ENCODE data around the gene EXD1. TPM values are rescaled to one million over a fixed set of nuclear protein-coding genes. Genes with fewer than 3 reads are reported as not detected.
"Not testable (repeated sequence)": the region's sequence is repeated elsewhere in the genome, so short reads cannot be mapped to it uniquely, and the experiment has no call there.

EXD1 gene
- total RNA-seq, 4 donors from 2014 or later = not detected

DNA sequence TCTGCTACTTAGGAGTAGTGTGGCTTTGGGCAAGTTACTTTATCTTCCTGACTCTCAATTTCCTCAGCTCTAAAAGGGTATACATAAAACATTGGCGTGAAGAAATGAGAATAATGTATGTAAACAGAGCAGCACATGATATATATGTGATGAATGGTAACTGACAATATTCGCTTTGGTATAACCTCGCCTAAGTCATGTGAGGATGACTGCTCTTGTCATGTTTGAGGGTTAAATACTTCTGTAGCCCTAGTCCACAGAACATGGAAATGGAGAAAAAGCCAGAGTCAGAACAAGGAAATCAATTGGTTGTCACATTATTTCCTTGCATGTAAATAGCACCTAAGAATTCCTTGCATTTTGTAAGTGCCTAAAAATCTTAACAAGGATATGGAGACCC is 25.5 kb upstream of the EXD1 start:
- 89 to 97% methylated on average over 3 of the region's 3 CpGs for WGBS, 2 donors
- intact Hi-C loops (cut with DNase I) = no loop called here
- TF ChIP-seq POLR2A (IDR thresholded peaks at IDR 0.05) = no peak
- TF ChIP-seq CTCF (IDR thresholded peaks at IDR 0.05) = no peak

GRCh38 chr15:41254560-41254959 is 24.0 kb upstream of the EXD1 start:
- Histone ChIP-seq H3K27me3 (no peaks in the 10 kb centered on the region), H3K4me3 (no peak overlapping the region), H3K27ac (no peak overlapping the region), H3K9me3 (no peaks in the 10 kb centered on the region), H3K36me3 (peaks cover 0 to 71% (median 3%) of the 10 kb centered on the region in 3 donors), H3K4me1 (peaks cover 0 to 14% (median 0%) of the 10 kb centered on the region in 3 donors)
- no peak for DNase-seq
- intact Hi-C loops (cut with DNase I) = no loop called here
- TF ChIP-seq CTCF (IDR thresholded peaks at IDR 0.05) (no peak), POLR2A (IDR thresholded peaks at IDR 0.05) (no peak)
- 64 to 84% methylated on average over 4 of the region's 4 CpGs for WGBS, 2 donors

More for the DNA sequence above, 25.5 kb upstream of the EXD1 start:
- Histone ChIP-seq H3K36me3 (peaks cover 0 to 83% (median 3%) of the 10 kb centered on the region in 3 donors), H3K4me1 (peaks cover 0 to 13% (median 0%) of the 10 kb centered on the region in 3 donors), H3K9me3 (no peaks in the 10 kb centered on the region), H3K27me3 (no peaks in the 10 kb centered on the region), H3K4me3 (no peak overlapping the region), H3K27ac (no peak overlapping the region)
- DNase-seq = no peak

GRCh38 chr15:41251411-41251810 is 20.9 kb upstream of the EXD1 start:
- no peaks in the 10 kb centered on the region for H3K27me3 ChIP-seq
- no peak overlapping the region for H3K4me3 ChIP-seq
- WGBS, 2 donors = 80 to 100% methylated on average over 3 to 5 of the region's 5 CpGs
- no peak overlapping the region for H3K27ac ChIP-seq
- intact Hi-C loops (cut with DNase I) = no loop called here
- TF ChIP-seq CTCF (IDR thresholded peaks at IDR 0.05) = no peak
- TF ChIP-seq POLR2A (IDR thresholded peaks at IDR 0.05) = no peak
- H3K4me1 ChIP-seq = peaks cover 0 to 10% (median 0%) of the 10 kb centered on the region in 3 donors
- peaks cover 0 to 70% (median 3%) of the 10 kb centered on the region in 3 donors for H3K36me3 ChIP-seq
- DNase-seq = no peak
- H3K9me3 ChIP-seq = no peaks in the 10 kb centered on the region

GRCh38 chr15:41250745-41251144 is 20.2 kb upstream of the EXD1 start:
- DNase-seq; H3K27me3 ChIP-seq; intact Hi-C loops (cut with DNase I); H3K27ac ChIP-seq; H3K4me3 ChIP-seq; H3K9me3 ChIP-seq: not testable (repeated sequence)
- Histone ChIP-seq H3K36me3 (peaks cover 0 to 70% (median 3%) of the 10 kb centered on the region in 3 donors), H3K4me1 (peaks cover 0 to 10% (median 0%) of the 10 kb centered on the region in 3 donors)
- 73 to 94% methylated on average over 8 of the region's 8 CpGs for WGBS, 2 donors

DNA sequence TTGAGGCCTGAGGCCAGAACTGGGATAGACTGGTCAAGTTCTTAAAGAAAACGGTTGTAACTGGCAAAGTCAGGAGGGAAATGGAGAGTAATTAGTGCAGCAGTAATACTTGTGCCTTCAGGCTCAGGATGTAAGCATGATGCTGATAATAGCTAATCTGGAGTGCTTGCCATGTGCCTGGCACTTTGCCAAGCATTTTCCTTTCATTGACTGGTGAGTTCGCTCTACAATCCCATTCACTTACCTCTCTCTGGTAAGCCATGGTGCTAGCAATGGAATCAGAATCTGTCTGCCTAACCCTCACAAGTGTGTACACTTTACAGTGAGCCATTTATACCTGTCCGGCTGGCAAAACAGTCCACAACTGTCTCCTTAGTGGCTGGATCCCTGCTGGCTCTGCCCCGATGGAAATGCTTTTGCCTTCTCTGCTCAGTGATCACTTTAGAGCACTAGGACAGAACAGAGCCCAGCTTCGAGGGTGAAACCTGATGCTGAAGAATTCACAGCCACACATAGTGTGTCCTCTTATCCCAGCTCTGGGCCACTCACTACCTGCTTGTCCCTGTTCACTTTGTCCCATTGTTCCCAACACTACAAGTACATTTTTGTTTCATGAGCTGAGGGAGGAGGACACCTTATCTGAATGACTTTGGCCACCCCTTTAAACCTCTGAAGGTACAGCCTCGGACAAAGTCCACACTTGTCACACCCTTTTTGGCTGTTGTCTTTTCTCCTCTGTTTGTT is 10.8 kb upstream of the EXD1 start:
- H3K4me1 ChIP-seq = peaks cover 0 to 4% (median 0%) of the 10 kb centered on the region in 3 donors
- peaks cover 0 to 56% (median 5%) of the 10 kb centered on the region in 3 donors for H3K36me3 ChIP-seq
- intact Hi-C loops (cut with DNase I) = no loop called here
- DNase-seq = no peak
- no peak overlapping the region for H3K27ac ChIP-seq
- TF ChIP-seq CTCF (IDR thresholded peaks at IDR 0.05) = no peak
- no peak for TF ChIP-seq POLR2A (IDR thresholded peaks at IDR 0.05)
- WGBS, 2 donors = 84 to 88% methylated on average over 6 of the region's 6 CpGs
- no peaks in the 10 kb centered on the region for H3K9me3 ChIP-seq
- H3K27me3 ChIP-seq = no peaks in the 10 kb centered on the region
- no peak overlapping the region for H3K4me3 ChIP-seq

Measured in esophagus squamous epithelium (tissue), 5 donors.